Testis (tissue), 3 donors: ENCODE data around the gene PRKAR1B. TPM values are rescaled to one million over a fixed set of nuclear protein-coding genes. Genes with fewer than 3 reads are reported as not detected.

Experiments
- DNase-seq: peaks from one replicate; pipeline ENCODE4 v3.0.0-alpha.2; 2019
- H3K27ac ChIP-seq, 2 donors: fragments of 200-600 bp; sonication (generic); one replicate each; pipeline ENCODE4 v1.5.1; 2019
- H3K27me3 ChIP-seq: fragments of 200-600 bp; sonication (generic); one replicate; pipeline ENCODE4 v1.5.1; 2019
- H3K36me3 ChIP-seq: fragments of 200-600 bp; sonication (generic); one replicate; pipeline ENCODE4 v1.5.1; 2017; ENCODE audit warnings: low read depth; ENCODE audit errors: missing control alignments
- H3K4me1 ChIP-seq: fragments of 200-600 bp; sonication (generic); one replicate; pipeline ENCODE4 v1.5.1; 2019
- H3K4me3 ChIP-seq, 2 donors: fragments of 200-600 bp; sonication (generic); one replicate each; pipeline ENCODE4 v1.5.1; 2017 to 2019
- H3K9me3 ChIP-seq: fragments of 200-600 bp; sonication (generic); one replicate; pipeline ENCODE4 v1.5.1; 2017
- POLR2A ChIP-seq: fragments of 450-650 bp; IDR thresholded peaks from one replicate; pipeline ENCODE4 v1.6.1; 2017; ENCODE audit warnings: antibody characterized with exemption, mild to moderate bottlenecking, moderate library complexity
- WGBS, 2 donors: methylation state at CpG; one replicate each; pipeline ENCODE4 v1.1.5; 2018; 5-methylcytosine and 5-hydroxymethylcytosine counted together
- intact Hi-C: fragments of 100-400 bp; cut with DNase I; formaldehyde crosslinking; loops from one replicate; pipeline ENCODE4 v1.15.1; 2023; ENCODE audit warnings: low total_unique reads
- polyA plus RNA-seq: library from polyadenylated mRNA; stranded (reverse); fragments of 350-450 nt; fragmentation: Illumina TruSeq; extraction: RNeasy Lipid Tissue Mini Kit (QIAGEN cat#74804); gene quantifications from one replicate; pipeline ENCODE4 v1.2.3, GENCODE V29; 2014; ENCODE audit warnings: low read depth, low replicate concordance; ENCODE audit not compliant: insufficient read depth
- total RNA-seq, 2 donors: library from RNA; depleted of rRNA; stranded (reverse); fragments of >200 nt; gene quantifications; one replicate each; pipeline ENCODE4 v1.2.3, GENCODE V29; 2016
- TF ChIP-seq, protein P1 (sequence below), 3 experiments: fragments of 450-650 bp in 2 of 3; fragments of 200-600 bp in 1 of 3; sonication (generic) in 1 of 3; IDR thresholded peaks; one replicate each; pipeline ENCODE4 v1.5.1; 2016 to 2019; ENCODE audit warnings: antibody characterized with exemption in 3 of 3, mild to moderate bottlenecking in 2 of 3, moderate library complexity in 1 of 3

The PRKAR1B gene
- total and polyA plus RNA-seq, 3 donors from 2014 or later: 27.8 to 35.7 (median 31.3) TPM

DNA sequence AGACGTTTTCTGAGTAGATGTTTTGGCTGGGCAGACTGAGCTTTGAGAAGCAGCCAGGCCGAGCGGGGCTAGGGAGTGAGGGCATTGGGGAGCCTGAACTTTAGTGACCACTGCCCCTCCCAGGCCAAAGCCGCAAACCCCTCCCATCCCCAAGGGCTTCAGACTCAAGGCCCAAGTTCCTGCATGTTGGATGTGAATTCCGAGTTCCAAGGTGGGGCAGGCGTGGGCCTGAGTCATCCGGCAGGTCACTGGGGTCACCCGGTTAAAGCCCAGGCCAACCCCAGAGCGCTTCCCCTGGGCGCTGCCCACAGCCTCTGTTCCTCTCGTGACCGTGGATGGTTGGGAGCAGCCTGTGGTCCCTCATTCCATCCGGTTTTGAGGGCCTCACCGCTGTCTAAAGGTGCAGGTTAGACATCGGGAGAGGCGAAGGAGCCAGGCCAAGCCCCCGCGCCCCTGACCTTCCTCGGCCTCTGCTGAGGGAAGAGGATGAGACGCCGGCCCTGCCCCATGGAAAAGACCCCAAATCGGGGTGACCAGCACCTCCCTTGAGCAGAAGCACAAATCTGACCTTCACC is 200.5 kb downstream of the PRKAR1B start:
- Histone ChIP-seq H3K27me3 (no peaks in the 10 kb centered on the region), H3K9me3 (no peaks in the 10 kb centered on the region), H3K4me3 (no peak overlapping the region), H3K27ac (no peak overlapping the region), H3K36me3 (no peaks in the 10 kb centered on the region), H3K4me1 (peaks cover 14% of the 10 kb centered on the region)
- WGBS, 2 donors: 84 to 85% methylated on average over 8 to 22 of the region's 22 CpGs
- no peak for DNase-seq
- intact Hi-C loops: loop anchor here (10.0 kb wide), 1 partner anchor 192 kb away; no protein-coding TSS in a partner anchor
- no peak for TF ChIP-seq POLR2A
- TF ChIP-seq, protein P1, sequence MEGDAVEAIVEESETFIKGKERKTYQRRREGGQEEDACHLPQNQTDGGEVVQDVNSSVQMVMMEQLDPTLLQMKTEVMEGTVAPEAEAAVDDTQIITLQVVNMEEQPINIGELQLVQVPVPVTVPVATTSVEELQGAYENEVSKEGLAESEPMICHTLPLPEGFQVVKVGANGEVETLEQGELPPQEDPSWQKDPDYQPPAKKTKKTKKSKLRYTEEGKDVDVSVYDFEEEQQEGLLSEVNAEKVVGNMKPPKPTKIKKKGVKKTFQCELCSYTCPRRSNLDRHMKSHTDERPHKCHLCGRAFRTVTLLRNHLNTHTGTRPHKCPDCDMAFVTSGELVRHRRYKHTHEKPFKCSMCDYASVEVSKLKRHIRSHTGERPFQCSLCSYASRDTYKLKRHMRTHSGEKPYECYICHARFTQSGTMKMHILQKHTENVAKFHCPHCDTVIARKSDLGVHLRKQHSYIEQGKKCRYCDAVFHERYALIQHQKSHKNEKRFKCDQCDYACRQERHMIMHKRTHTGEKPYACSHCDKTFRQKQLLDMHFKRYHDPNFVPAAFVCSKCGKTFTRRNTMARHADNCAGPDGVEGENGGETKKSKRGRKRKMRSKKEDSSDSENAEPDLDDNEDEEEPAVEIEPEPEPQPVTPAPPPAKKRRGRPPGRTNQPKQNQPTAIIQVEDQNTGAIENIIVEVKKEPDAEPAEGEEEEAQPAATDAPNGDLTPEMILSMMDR (IDR thresholded peaks at IDR 0.05): no peak

DNA sequence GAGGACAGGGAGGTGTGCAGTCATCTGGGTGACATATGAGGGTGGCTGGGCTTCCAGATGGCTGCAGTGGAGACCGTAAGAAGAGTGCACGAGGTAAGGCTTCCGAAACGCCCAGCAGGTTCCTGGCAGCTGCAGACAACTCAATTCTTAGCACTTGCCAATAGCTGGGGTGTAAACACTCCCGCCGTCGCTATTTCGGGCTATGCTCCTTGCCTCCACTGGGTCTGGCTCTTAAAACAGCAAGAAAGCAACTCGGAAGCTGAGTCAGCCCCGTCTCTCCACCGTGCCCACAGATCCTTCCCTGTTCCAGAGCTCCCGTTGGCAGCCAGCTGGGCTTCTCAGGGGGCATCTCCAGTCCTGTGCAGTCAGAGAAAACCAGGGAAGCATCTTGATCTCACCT is 201.3 kb downstream of the PRKAR1B start:
- Histone ChIP-seq H3K4me3 (no peak overlapping the region), H3K27me3 (no peaks in the 10 kb centered on the region), H3K9me3 (no peaks in the 10 kb centered on the region), H3K4me1 (peaks cover 22% of the 10 kb centered on the region), H3K36me3 (no peaks in the 10 kb centered on the region), H3K27ac (no peak overlapping the region)
- intact Hi-C loops: loop anchor here (10.0 kb wide), 1 partner anchor 191 kb away; no protein-coding TSS in a partner anchor
- 83 to 87% methylated on average over 6 to 12 of the region's 12 CpGs for WGBS, 2 donors
- DNase-seq: no peak
- TF ChIP-seq, protein P1 (IDR thresholded peaks at IDR 0.05): no peak
- no peak for TF ChIP-seq POLR2A

DNA sequence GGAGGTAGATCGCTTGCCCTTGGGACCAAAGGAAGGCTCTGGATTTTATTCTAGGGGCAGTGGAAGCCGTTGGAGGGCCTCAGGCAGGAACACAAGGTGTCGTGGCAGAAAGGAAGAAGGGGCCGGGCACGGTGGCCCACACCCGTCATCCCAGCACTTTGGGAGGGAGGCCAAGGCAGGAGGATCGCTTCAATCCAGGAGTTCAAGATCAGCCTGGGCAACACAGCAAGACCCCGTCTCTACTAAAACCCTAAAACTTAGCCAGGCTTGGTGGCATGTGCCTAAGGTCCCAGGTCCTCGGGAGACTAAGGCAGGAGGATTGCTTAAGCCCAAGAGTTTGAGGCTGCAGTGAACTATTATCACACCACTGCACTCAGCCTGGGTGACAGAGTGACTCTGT is 202.3 kb downstream of the PRKAR1B start:
- TF ChIP-seq, protein P1 (IDR thresholded peaks at IDR 0.05): no peak
- TF ChIP-seq POLR2A: no peak
- 83 to 93% methylated on average over 9 of the region's 9 CpGs for WGBS, 2 donors
- H3K27me3 ChIP-seq: no peaks in the 10 kb centered on the region
- H3K4me1 ChIP-seq: peaks cover 28% of the 10 kb centered on the region
- no peak for DNase-seq
- intact Hi-C loops: loop anchor here (10.0 kb wide), 1 partner anchor 190 kb away; no protein-coding TSS in a partner anchor
- no peak overlapping the region for H3K4me3 ChIP-seq
- H3K27ac ChIP-seq: no peak overlapping the region
- H3K36me3 ChIP-seq: no peaks in the 10 kb centered on the region
- no peaks in the 10 kb centered on the region for H3K9me3 ChIP-seq

DNA sequence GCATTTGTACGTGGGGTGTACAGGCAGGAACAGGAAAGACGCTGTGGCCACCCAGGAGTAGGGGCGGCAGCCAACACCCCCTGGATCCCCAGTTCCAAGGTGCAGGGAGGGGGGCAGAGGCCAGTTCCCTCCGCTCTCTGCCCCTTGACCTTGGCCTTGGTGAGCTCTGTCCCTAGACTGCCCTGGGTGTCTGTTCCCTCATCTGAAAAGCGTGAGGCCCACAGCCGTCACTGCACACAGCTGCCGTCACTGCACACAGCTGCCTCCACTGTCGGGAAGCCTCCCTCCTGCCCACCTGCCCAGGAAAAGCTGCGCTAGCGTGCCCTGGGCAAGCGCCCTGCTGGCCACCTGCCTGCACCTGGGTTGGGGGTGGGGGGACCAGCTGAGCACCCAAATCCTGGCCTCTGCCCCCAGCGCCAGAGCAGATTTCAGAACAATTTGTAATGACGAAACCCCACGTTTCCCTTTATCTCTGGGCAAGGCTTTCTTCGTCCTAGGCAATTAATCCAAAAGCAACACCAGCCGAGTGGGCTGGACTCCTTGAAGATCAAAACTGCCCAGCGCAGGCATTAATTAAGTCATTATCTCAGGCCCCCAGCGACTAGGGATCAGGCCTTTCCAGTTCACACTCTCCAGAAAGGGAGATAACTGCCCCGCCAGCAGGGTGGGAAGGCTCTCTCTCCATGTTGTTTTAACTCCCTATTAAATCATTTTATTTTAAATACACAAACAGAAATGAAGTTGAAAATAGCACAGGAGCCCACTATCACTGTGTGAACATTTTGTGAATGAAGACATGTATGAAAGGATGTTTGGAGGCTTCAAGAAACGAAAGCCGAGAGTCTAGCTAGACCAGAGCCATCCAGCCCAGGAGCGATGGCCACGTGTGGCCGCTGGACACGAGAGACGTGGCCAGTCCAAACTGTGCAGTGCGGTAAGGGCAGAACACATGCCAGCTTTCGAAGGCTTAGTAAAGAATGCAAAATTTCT is 203.4 kb downstream of the PRKAR1B start:
- Histone ChIP-seq H3K36me3 (no peaks in the 10 kb centered on the region), H3K4me1 (peaks cover 31% of the 10 kb centered on the region), H3K27ac (no peak overlapping the region), H3K27me3 (no peaks in the 10 kb centered on the region), H3K9me3 (no peaks in the 10 kb centered on the region), H3K4me3 (no peak overlapping the region)
- TF ChIP-seq, protein P1 (IDR thresholded peaks at IDR 0.05): no peak
- TF ChIP-seq POLR2A: no peak
- WGBS, 2 donors: 64 to 75% methylated on average over 17 to 28 of the region's 28 CpGs
- intact Hi-C loops: loop anchor here (10.0 kb wide), 1 partner anchor 189 kb away; no protein-coding TSS in a partner anchor
- DNase-seq: no peak
